Hepatocyte (in vitro differentiated cells): ENCODE results near the gene LRBA.

Source experiments
- CTCF ChIP-seq: fragments of 200-600 bp; sonication (generic); IDR thresholded peaks from 2 replicates; pipeline ENCODE4 v1.5.1; 2016; ENCODE audit warnings: antibody characterized with exemption, mild to moderate bottlenecking; ENCODE audit not compliant: poor library complexity
- EZH2 ChIP-seq: fragments of 200-600 bp; sonication (generic); IDR thresholded peaks from 2 replicates; pipeline ENCODE4 v1.6.1; 2016; ENCODE audit warnings: antibody characterized with exemption, mild to moderate bottlenecking, borderline replicate concordance
- EZH2phosphoT487 ChIP-seq: fragments of 200-600 bp; sonication (generic); IDR thresholded peaks from one replicate; pipeline ENCODE4 v1.6.1; 2018; ENCODE audit warnings: antibody characterized with exemption, mild to moderate bottlenecking, low read depth, moderate library complexity; ENCODE audit not compliant: unreplicated experiment, severe bottlenecking

- TF ChIP-seq EZH2 (no peak), CTCF (no peak), EZH2phosphoT487 (no peak)
Measured at GRCh38 chr4:150769248-150769647, 245.8 kb downstream of the LRBA start.
